Activated B cell treated with CpG ODN at 0.5 μM for 24 hours (primary cell): ENCODE measurements around the gene PRKCSH. TPM values are rescaled to one million over a fixed set of nuclear protein-coding genes. Genes with fewer than 3 reads are reported as not detected.

Experiments used
- ATAC-seq: fragments of 200-7000 bp; cut with Tn5 transposase; one replicate; pipeline ENCODE4 v1.10.0; 2021; ENCODE audit warnings: low read depth, mild to moderate bottlenecking, moderate library complexity
- CTCF ChIA-PET: fragments of 350-600 bp; sonication (Branson Sonifier 250); formaldehyde crosslinking; loops from one replicate; lab custom pipeline; 2021; ENCODE audit warnings: antibody characterized with exemption; lab: Charles Lee
- POLR2A ChIA-PET: fragments of 350-600 bp; sonication (Branson Sonifier 250); formaldehyde crosslinking; loops from one replicate; lab custom pipeline; 2021; ENCODE audit warnings: antibody characterized with exemption; lab: Charles Lee
- DNase-seq: peaks from one replicate; pipeline ENCODE4 v3.0.0; 2022
- H3K27ac Mint-ChIP-seq: one replicate; pipeline ENCODE4 v1.8.0; 2020; ENCODE audit warnings: mixed read lengths
- H3K27me3 Mint-ChIP-seq: one replicate; pipeline ENCODE4 v1.8.0; 2021; ENCODE audit warnings: mixed read lengths
- H3K36me3 Mint-ChIP-seq: one replicate; pipeline ENCODE4 v1.8.0; 2021; ENCODE audit warnings: low read depth, mixed read lengths
- H3K4me1 Mint-ChIP-seq: one replicate; pipeline ENCODE4 v1.8.0; 2021; ENCODE audit warnings: mixed read lengths
- H3K4me3 Mint-ChIP-seq: one replicate; pipeline ENCODE4 v1.8.0; 2020; ENCODE audit warnings: mild to moderate bottlenecking, mixed read lengths
- H3K9me3 Mint-ChIP-seq: one replicate; pipeline ENCODE4 v1.8.0; 2020; ENCODE audit warnings: mixed read lengths
- intact Hi-C: fragments of 100-400 bp; cut with micrococcal nuclease; formaldehyde crosslinking; loops from one replicate; pipeline ENCODE4 v1.15.1; 2024
- total RNA-seq: library from RNA; stranded (reverse); gene quantifications from 2 replicates; pipeline ENCODE4 v1.2.3, GENCODE V29; 2022
- TF ChIP-seq, protein P1 (sequence below): fragments of 200-600 bp; IDR thresholded peaks from one replicate; pipeline ENCODE4 v1.8.0; 2022; ENCODE audit warnings: antibody characterized with exemption, mild to moderate bottlenecking

Gene PRKCSH
- total RNA-seq, 1 donor from 2014 or later, result 289 TPM

DNA sequence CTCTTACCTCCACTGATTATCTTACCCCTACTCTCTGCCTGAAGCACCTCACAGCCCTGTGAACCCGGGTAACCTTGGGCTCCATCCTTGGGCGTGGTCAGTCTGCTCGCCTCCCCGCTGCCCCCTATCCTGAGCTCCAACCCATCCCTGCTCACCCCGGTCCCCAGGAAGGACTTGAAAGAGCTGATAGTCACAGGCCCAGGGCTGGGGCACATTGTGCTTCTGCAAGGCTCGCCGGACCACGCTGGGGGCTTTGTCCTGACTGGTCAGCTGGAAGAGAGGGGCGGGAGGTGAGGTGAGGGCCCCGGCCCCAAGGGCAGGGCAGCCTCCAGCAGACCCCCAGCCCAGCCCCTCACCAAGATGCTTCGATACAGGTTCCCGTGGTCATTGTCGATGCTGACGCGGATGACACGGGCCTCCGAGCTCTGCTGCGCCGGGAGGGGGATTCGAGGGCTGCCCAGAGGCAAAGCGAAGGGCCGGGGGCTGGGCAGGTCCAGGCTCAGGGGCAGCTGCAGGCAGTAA is 38.3 kb upstream of the PRKCSH start:
- ATAC-seq (no peak), DNase-seq (no peak)
- CTCF ChIA-PET, result no interaction called here
- POLR2A ChIA-PET, result interaction anchor here (0.7 kb wide), 1 partner anchor 17 kb away, joined by 3 read pairs; no protein-coding TSS in a partner anchor
- TF ChIP-seq, protein P1, sequence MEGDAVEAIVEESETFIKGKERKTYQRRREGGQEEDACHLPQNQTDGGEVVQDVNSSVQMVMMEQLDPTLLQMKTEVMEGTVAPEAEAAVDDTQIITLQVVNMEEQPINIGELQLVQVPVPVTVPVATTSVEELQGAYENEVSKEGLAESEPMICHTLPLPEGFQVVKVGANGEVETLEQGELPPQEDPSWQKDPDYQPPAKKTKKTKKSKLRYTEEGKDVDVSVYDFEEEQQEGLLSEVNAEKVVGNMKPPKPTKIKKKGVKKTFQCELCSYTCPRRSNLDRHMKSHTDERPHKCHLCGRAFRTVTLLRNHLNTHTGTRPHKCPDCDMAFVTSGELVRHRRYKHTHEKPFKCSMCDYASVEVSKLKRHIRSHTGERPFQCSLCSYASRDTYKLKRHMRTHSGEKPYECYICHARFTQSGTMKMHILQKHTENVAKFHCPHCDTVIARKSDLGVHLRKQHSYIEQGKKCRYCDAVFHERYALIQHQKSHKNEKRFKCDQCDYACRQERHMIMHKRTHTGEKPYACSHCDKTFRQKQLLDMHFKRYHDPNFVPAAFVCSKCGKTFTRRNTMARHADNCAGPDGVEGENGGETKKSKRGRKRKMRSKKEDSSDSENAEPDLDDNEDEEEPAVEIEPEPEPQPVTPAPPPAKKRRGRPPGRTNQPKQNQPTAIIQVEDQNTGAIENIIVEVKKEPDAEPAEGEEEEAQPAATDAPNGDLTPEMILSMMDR, result no peak
- Mint-ChIP-seq H3K36me3 (no peaks in the 10 kb centered on the region), H3K27ac (no peak overlapping the region), H3K4me3 (no peak overlapping the region), H3K4me1 (peaks cover 8% of the 10 kb centered on the region), H3K9me3 (no peaks in the 10 kb centered on the region), H3K27me3 (peaks cover 6% of the 10 kb centered on the region)
- intact Hi-C loops, result no loop called here

DNA sequence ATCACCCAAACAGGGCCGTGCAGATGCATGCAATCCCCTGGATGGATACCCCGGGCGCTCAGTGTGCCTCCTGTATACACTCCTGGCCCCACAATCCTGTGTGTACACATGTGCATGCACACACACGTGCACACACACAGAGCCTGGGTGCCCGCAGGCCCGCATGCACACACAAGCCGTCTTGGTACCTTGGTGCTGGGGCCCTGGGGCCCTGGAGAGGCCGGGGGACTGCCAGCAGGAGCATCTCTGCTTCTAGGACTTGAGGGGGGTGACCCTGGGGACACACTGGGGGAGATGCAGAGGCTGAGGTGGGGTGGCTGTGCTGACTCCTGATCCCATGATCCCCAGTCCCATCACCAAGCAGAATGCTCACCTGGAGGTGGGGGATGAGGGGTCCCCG is 35.8 kb upstream of the PRKCSH start:
- Mint-ChIP-seq H3K9me3 (no peaks in the 10 kb centered on the region), H3K36me3 (no peaks in the 10 kb centered on the region), H3K27ac (no peak overlapping the region), H3K4me3 (no peak overlapping the region), H3K27me3 (peaks cover 6% of the 10 kb centered on the region), H3K4me1 (no peaks in the 10 kb centered on the region)
- ChIA-PET POLR2A (no interaction called here), CTCF (no interaction called here)
- DNase-seq, result no peak
- no peak for ATAC-seq
- intact Hi-C loops, result no loop called here
- TF ChIP-seq, protein P1, result no peak

DNA sequence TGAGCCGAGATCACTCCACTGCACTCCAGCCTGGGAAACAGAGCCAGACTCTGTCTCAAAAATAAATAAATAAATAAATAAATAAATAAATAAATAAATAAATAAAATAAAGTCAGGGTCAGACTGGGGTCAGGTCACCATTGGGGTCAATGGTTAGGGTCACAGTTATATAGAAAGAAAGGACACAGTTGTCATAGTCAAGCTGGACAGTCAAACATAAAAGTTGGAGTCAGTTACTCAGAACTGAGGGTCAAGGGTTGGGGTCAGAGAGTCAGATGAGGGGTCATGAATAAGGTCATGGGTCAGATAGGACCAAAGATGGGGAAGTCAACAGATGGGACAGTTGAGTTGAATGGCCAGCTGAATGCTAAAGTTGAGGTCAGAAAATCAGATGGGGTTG is 34.6 kb upstream of the PRKCSH start:
- intact Hi-C loops, result no loop called here
- ATAC-seq (no peak), DNase-seq (no peak)
- TF ChIP-seq, protein P1, result no peak
- H3K4me1 Mint-ChIP-seq, result no peaks in the 10 kb centered on the region
- POLR2A ChIA-PET, result no interaction called here
- H3K9me3 Mint-ChIP-seq, result no peaks in the 10 kb centered on the region
- no peak overlapping the region for H3K4me3 Mint-ChIP-seq
- peaks cover 2% of the 10 kb centered on the region for H3K27me3 Mint-ChIP-seq
- H3K27ac Mint-ChIP-seq, result no peak overlapping the region
- H3K36me3 Mint-ChIP-seq, result no peaks in the 10 kb centered on the region
- CTCF ChIA-PET, result interaction anchor here (1.5 kb wide), 1 partner anchor 20 kb away, joined by 5 read pairs; no protein-coding TSS in a partner anchor

DNA sequence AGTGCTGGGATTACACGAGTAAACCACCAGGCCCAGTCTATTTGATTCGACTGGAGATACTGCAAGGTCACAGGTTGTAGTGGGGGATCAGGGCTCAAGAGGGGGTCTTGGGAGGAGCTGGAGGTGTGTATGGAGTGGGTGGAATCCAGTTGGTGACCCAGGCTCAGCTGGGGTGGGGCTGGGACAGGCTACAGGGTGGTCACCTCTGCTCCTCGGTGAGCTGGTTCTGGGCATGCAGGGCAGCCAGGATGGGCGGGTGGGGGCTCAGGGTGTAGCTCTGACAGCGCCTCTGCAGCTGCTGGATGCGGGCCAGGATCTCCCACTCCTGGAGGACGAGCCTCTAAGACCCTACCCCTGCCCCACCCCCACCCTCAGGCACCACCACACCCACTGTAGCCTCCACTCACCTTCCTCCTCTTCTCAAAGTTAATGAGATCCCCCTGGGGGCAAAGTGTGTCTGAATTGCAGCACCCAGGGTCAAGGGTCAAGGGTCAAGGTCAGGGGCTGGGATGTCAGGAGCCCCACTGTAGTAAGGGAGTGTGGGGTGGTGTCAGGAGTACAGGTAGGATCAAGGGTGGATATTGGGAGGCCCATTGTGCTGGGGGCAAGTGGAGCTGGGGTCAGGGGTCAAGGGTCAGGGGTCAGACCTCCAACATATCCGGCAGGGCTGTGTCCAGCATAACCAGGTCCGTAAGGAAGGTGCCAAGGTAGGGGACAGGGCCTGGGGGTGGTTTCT is 33.5 kb upstream of the PRKCSH start:
- ChIA-PET CTCF (interaction anchor here (0.9 to 1.5 kb wide), 2 partner anchors 21 to 81 kb away, joined by 3 to 5 read pairs; no protein-coding TSS in a partner anchor), POLR2A (no interaction called here)
- Mint-ChIP-seq H3K27ac (no peak overlapping the region), H3K9me3 (no peaks in the 10 kb centered on the region), H3K36me3 (no peaks in the 10 kb centered on the region), H3K4me1 (peaks cover 5% of the 10 kb centered on the region), H3K4me3 (no peak overlapping the region), H3K27me3 (no peaks in the 10 kb centered on the region)
- intact Hi-C loops, result no loop called here
- no peak for ATAC-seq
- no peak for DNase-seq
- TF ChIP-seq, protein P1, result no peak

DNA sequence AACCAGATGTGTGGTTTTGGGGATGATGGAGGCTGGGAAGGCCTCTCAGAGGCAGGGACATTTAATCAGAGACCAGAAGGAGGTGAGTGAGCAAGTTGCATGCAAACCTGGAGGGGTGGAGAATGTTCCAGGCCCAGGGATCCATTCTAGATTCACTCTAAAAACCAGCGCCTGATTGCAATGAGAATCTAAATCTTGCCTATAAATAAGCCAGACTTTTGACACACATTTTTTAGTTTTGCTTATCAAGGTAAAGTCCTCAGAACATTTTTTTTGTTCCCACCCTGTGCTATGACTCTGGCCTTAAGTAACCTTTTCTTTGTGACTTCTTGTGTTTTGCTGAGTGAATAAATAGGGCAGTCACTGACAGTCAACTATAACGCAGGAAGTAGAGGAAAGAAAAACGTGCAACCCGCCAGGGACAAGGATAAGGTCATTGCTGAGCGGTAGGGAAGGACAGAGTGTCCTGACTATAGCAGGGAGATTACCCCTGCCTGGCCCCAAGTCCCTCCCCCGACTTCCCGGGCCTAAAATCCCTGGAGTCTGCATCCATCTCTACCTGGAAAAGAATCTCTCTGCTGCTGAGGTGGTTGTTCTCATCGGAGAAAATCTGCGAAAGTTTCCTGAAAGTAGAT is 30.7 kb upstream of the PRKCSH start:
- ATAC-seq (no peak), DNase-seq (no peak)
- no peaks in the 10 kb centered on the region for H3K9me3 Mint-ChIP-seq
- no peak overlapping the region for H3K27ac Mint-ChIP-seq
- H3K4me3 Mint-ChIP-seq, result no peak overlapping the region
- peaks cover 5% of the 10 kb centered on the region for H3K4me1 Mint-ChIP-seq
- no peaks in the 10 kb centered on the region for H3K36me3 Mint-ChIP-seq
- ChIA-PET POLR2A (interaction anchor here (0.7 kb wide), 1 partner anchor 20 kb away, joined by 3 read pairs; the partner anchor contains the start of gene EPOR), CTCF (no interaction called here)
- TF ChIP-seq, protein P1, result no peak
- intact Hi-C loops, result no loop called here
- peaks cover 7% of the 10 kb centered on the region for H3K27me3 Mint-ChIP-seq
